WERI-Rb-1 (cell line): ENCODE results near the gene CCDC187.

Experiments
- DNase-seq: peaks from one replicate; pipeline ENCODE4 v3.0.0-alpha.2; 2020
- H3K27ac ChIP-seq: fragments of 250-450 bp; sonication (Bioruptor Pico); 2 replicates; pipeline ENCODE4 v1.5.1; 2020; ENCODE audit warnings: mild to moderate bottlenecking, moderate library complexity
- H3K27me3 ChIP-seq: fragments of 250-450 bp; sonication (Bioruptor Pico); 2 replicates; pipeline ENCODE4 v1.5.1; 2021; ENCODE audit warnings: mild to moderate bottlenecking, low read depth, moderate library complexity; ENCODE audit not compliant: insufficient read depth, severe bottlenecking
- H3K36me3 ChIP-seq: fragments of 250-450 bp; sonication (Bioruptor Pico); 2 replicates; pipeline ENCODE4 v1.5.1; 2020; ENCODE audit warnings: mild to moderate bottlenecking, moderate library complexity
- H3K4me3 ChIP-seq: 2 replicates; pipeline ENCODE4 v1.5.1; 2011; ENCODE audit warnings: low read depth, mild to moderate bottlenecking, control low read depth, low read length
- H3K9me3 ChIP-seq: fragments of 250-450 bp; sonication (Bioruptor Pico); 2 replicates; pipeline ENCODE4 v1.5.1; 2021; ENCODE audit warnings: mild to moderate bottlenecking, moderate library complexity; ENCODE audit not compliant: severe bottlenecking
- CTCF ChIP-seq: IDR thresholded peaks from 2 replicates; pipeline ENCODE4 v1.5.1; 2011; ENCODE audit warnings: low read depth, mild to moderate bottlenecking, control low read depth, inconsistent platforms, low read length

The CCDC187 gene

GRCh38 chr9:136262671-136263178 lies 41.2 kb downstream of the CCDC187 start:
- TF ChIP-seq CTCF = no peak
- Histone ChIP-seq H3K27ac (no peak overlapping the region), H3K36me3 (no peaks in the 10 kb centered on the region), H3K4me3 (no peak overlapping the region), H3K27me3 (no peaks in the 10 kb centered on the region), H3K9me3 (no peaks in the 10 kb centered on the region)
- no peak for DNase-seq

GRCh38 chr9:136261686-136262430 lies 42.0 kb downstream of the CCDC187 start:
- H3K4me3 ChIP-seq = no peak overlapping the region
- TF ChIP-seq CTCF = no peak
- DNase-seq = no peak
- no peak overlapping the region for H3K27ac ChIP-seq
- no peaks in the 10 kb centered on the region for H3K36me3 ChIP-seq
- no peaks in the 10 kb centered on the region for H3K9me3 ChIP-seq
- no peaks in the 10 kb centered on the region for H3K27me3 ChIP-seq

- TF ChIP-seq CTCF = no peak
- Histone ChIP-seq H3K4me3 (no peak overlapping the region), H3K36me3 (no peaks in the 10 kb centered on the region), H3K27ac (0 out of 2 replicates have a peak overlapping the region, but pooled peaks have one; percentile 22), H3K27me3 (no peaks in the 10 kb centered on the region), H3K9me3 (no peaks in the 10 kb centered on the region)
- no peak for DNase-seq
Observed at GRCh38 chr9:136260936-136261472, 42.9 kb downstream of the CCDC187 start.

- Histone ChIP-seq H3K27me3 (no peaks in the 10 kb centered on the region), H3K4me3 (no peak overlapping the region), H3K36me3 (no peaks in the 10 kb centered on the region), H3K27ac (no peak overlapping the region), H3K9me3 (no peaks in the 10 kb centered on the region)
- no peak for DNase-seq
- no peak for TF ChIP-seq CTCF
Observed at GRCh38 chr9:136260521-136260920, 43.4 kb downstream of the CCDC187 start.

GRCh38 chr9:136259836-136260235 lies 44.1 kb downstream of the CCDC187 start:
- peak overlapping the region; percentile 75 for H3K27ac ChIP-seq
- no peaks in the 10 kb centered on the region for H3K9me3 ChIP-seq
- DNase-seq = no peak
- no peaks in the 10 kb centered on the region for H3K27me3 ChIP-seq
- H3K36me3 ChIP-seq = no peaks in the 10 kb centered on the region
- H3K4me3 ChIP-seq = no peak overlapping the region
- TF ChIP-seq CTCF = no peak

GRCh38 chr9:136259517-136259813 lies 44.4 kb downstream of the CCDC187 start:
- no peaks in the 10 kb centered on the region for H3K27me3 ChIP-seq
- H3K9me3 ChIP-seq = no peaks in the 10 kb centered on the region
- no peak for TF ChIP-seq CTCF
- peak overlapping the region; percentile 75 for H3K27ac ChIP-seq
- DNase-seq = peak; percentile 63
- H3K4me3 ChIP-seq = no peak overlapping the region
- no peaks in the 10 kb centered on the region for H3K36me3 ChIP-seq
